ENCODE data around the gene CEP85L.

GRCh38 chr6:118507636-118508035, 143.8 kb downstream of the CEP85L start:
- TF ChIP-seq POLR2A (IDR thresholded peaks at IDR 0.05; ENCODE audit: low read depth, low read length), result no peak
- TF ChIP-seq POLR2AphosphoS5 (IDR thresholded peaks at IDR 0.05; ENCODE audit: low read depth, low read length), result no peak
- TF ChIP-seq TAF1 (IDR thresholded peaks at IDR 0.05; ENCODE audit: borderline replicate concordance, low read depth, low read length), result no peak
